Effector memory CD4-positive, alpha-beta T cell (primary cell): Measurements from ENCODE around the gene HOXD4.
A peak's percentile ranks its signal among the peaks of the same experiment; 100 is the strongest.

Experiments used
- DNase-seq, 3 donors: peaks; one replicate each; pipeline ENCODE4 v3.0.0-alpha.2; 2020
- H3K27ac ChIP-seq: 2 replicates; pipeline ENCODE4 v1.7.0; 2013; ENCODE audit warnings: mild to moderate bottlenecking, low read length, moderate library complexity; ENCODE audit not compliant: insufficient read depth, poor library complexity, severe bottlenecking
- H3K27me3 ChIP-seq: replicated peaks from 2 replicates; pipeline ENCODE4 v1.7.0; 2013; ENCODE audit warnings: mild to moderate bottlenecking, low read length; ENCODE audit not compliant: insufficient read depth, control insufficient read depth, poor library complexity, severe bottlenecking
- H3K36me3 ChIP-seq: 2 replicates; pipeline ENCODE4 v1.7.0; 2013; ENCODE audit warnings: mild to moderate bottlenecking, low read length, moderate library complexity; ENCODE audit not compliant: control insufficient read depth, insufficient read depth
- H3K4me1 ChIP-seq: 2 replicates; pipeline ENCODE4 v1.7.0; 2013; ENCODE audit warnings: low read length, mild to moderate bottlenecking; ENCODE audit not compliant: control insufficient read depth, insufficient read depth, poor library complexity, severe bottlenecking
- H3K4me3 ChIP-seq: 2 replicates; pipeline ENCODE4 v1.7.0; 2013; ENCODE audit warnings: low read length, low read depth, mild to moderate bottlenecking; ENCODE audit not compliant: insufficient read depth, poor library complexity, severe bottlenecking
- H3K9me3 ChIP-seq: 2 replicates; pipeline ENCODE4 v1.7.0; 2013; ENCODE audit warnings: mild to moderate bottlenecking, low read length, moderate library complexity; ENCODE audit not compliant: control insufficient read depth

The HOXD4 gene

DNA sequence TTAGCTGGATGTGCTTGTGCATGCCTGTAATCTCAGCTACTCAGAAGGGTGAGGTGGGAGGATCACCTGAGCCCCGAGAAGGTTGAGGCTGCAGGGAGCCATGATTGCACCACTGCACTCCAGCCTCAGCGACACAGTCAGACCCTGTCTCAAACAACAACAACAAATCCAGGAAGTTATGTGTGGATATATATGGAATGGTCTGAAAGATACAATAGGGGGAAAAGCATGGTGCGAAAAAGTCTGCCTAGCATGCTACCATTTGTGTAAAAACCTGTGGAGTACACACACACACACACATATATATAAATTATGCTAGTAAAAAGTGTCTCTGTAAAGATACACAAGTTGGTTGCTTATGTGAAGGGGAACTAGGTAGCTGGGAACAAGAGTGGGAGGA lies 30.2 kb downstream of the HOXD4 start:
- Histone ChIP-seq H3K4me1 (no peaks in the 10 kb centered on the region), H3K4me3 (no peak overlapping the region), H3K27ac (no peak overlapping the region), H3K9me3 (no peaks in the 10 kb centered on the region), H3K36me3 (no peaks in the 10 kb centered on the region), H3K27me3 (peaks cover 51% of the 10 kb centered on the region)
- no peak for DNase-seq

DNA sequence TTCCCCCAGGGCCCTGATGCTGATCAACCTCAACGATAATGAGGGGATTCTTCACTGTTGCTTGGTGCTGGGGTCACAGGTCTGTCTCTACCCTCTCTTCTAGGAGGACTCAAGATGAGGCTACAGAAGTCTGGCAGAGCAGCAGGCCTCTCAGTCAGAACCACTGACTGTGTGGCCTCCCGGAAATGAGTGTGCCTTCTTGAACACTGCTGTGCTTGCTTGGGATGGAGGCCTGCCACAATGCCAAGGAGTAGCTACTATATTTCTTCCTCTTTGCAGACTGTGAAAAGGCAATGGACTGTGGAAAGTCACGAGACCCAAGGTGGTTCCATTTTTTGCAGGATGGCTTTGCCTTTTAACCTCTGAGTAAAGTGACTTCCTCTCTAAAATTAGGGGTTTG lies 31.3 kb downstream of the HOXD4 start:
- Histone ChIP-seq H3K4me1 (no peaks in the 10 kb centered on the region), H3K36me3 (no peaks in the 10 kb centered on the region), H3K9me3 (no peaks in the 10 kb centered on the region), H3K27me3 (peaks cover 56% of the 10 kb centered on the region), H3K4me3 (no peak overlapping the region), H3K27ac (no peak overlapping the region)
- DNase-seq, result no peak

DNA sequence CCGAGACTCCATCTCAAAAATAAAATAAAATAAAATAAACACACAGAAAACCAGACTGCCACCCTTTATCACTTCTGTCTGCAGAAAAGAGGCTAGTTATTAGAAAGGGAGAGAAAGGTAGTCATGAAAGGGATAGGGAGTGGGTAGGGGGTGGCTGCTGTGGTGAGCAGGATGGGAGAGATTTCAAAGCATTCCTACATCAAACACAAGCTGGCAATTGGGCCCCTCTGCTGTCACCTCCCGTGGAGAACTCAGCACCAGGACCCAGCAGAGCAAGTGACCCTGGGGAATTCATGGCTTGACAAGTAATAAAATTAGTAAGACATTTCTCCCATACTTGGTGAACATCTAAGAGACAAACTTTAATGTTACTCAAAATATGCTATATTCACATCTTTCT lies 33.4 kb downstream of the HOXD4 start:
- H3K36me3 ChIP-seq, result no peaks in the 10 kb centered on the region
- no peak overlapping the region for H3K27ac ChIP-seq
- H3K9me3 ChIP-seq, result no peaks in the 10 kb centered on the region
- H3K27me3 ChIP-seq, result peaks cover 54% of the 10 kb centered on the region
- no peak overlapping the region for H3K4me3 ChIP-seq
- no peak for DNase-seq
- peaks cover 14% of the 10 kb centered on the region for H3K4me1 ChIP-seq

DNA sequence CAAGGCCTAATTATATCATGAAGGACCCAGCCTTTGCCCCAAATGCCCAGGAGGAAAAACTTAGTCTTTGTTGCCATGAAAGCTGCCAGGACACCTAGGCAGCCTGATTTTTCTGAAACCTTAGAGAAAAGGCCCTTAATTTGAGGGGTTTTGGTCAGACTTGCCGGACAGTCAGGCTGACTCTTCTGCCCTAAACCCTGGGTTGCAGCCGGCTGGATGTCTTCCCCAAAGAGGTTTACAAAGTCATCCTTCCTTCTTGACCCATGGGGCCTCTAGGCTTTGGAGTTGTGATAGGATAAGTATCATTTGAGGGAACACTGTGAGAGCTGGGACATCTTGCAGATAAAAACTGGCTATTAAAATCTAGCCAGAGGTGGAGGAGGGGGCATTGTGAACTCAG lies 34.7 kb downstream of the HOXD4 start:
- Histone ChIP-seq H3K27me3 (peaks cover 53% of the 10 kb centered on the region), H3K9me3 (no peaks in the 10 kb centered on the region), H3K4me3 (no peak overlapping the region), H3K36me3 (no peaks in the 10 kb centered on the region), H3K4me1 (peaks cover 14% of the 10 kb centered on the region), H3K27ac (no peak overlapping the region)
- DNase-seq, result no peak

DNA sequence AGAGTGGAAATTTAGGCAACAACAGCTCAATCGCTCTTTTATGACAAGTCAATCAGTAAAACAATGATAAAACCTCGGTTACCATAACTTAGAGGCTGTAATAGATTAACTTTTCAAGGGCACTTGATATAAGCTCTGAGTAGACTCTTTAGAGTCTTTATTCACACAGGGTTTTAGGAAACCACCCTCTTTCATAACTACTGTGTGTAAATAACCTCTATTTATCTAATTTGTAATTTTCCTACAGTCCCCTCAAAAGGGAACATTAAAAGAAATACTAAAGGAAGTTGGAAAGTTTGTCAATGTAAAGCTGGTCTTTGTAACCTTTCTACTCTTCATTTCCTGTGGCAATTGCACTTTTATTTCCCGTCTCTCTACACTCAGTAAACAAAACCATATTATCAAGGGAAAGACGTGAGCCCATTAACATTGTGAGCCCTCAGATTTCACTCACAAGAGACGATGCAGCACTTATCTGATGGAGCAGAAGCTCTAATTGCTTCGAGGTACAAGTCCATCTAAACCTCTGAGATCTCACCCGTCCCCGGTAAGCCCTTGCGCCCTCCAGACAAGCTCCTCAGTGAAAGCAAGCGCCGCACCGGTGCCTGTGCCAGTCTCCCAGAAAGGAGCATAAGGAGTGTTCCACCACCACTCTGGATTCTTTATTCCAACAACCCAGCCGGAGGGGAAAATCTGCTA lies 36.0 kb downstream of the HOXD4 start:
- peaks cover 14% of the 10 kb centered on the region for H3K4me1 ChIP-seq
- H3K27ac ChIP-seq, result no peak overlapping the region
- no peaks in the 10 kb centered on the region for H3K9me3 ChIP-seq
- H3K36me3 ChIP-seq, result no peaks in the 10 kb centered on the region
- peaks cover 52% of the 10 kb centered on the region for H3K27me3 ChIP-seq
- H3K4me3 ChIP-seq, result peak overlapping the region; percentile 48
- DNase-seq, result no peak

DNA sequence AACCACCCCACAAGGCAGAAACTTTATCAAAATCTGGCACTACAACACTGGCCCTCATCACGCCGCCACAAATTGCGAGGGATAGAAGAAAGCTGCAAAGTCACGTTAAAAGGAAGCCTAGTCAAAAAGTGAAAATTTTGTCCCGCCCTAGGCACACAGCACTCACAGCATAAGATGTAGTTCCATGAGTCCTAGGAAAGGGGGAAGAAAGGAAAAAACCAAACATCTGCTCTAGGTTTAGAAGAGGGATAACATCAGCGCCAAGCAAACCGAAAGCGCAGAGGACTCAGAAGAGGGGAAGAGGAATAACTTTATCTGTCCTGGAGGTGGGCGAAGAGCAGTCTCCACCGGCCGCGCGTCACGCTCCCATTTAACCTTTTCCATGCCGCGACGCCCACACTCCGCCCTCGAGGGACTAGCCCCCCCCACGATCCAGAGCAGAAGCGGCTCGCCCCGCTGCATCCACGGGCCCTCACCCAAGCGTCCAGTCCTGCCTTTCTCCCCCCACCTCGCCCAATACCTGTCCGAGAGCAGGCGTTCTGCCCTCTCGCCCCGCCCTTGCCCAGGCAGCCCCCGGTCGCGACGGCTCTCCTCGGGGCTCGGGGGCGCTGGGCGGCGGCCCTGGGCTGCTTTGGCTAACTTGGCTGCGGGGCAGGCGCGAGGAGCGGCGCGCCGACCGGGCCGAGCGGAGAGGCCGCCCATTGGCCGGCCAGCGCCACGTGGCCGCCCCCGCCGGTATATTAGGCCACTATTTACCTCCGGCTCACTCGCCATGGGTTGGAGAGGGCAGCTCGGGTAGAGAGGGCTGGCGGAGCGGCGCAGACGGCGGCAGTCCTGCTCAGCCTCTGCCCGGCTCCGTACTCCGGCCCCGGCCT lies 36.8 kb downstream of the HOXD4 start, which contains the start of gene HOXD1:
TSS of gene HOXD1 (plus strand) at position 770 of the 875 bp plus-strand sequence. CDS start 134 bp downstream, outside the sequence.
- H3K9me3 ChIP-seq, result no peaks in the 10 kb centered on the region

DNA sequence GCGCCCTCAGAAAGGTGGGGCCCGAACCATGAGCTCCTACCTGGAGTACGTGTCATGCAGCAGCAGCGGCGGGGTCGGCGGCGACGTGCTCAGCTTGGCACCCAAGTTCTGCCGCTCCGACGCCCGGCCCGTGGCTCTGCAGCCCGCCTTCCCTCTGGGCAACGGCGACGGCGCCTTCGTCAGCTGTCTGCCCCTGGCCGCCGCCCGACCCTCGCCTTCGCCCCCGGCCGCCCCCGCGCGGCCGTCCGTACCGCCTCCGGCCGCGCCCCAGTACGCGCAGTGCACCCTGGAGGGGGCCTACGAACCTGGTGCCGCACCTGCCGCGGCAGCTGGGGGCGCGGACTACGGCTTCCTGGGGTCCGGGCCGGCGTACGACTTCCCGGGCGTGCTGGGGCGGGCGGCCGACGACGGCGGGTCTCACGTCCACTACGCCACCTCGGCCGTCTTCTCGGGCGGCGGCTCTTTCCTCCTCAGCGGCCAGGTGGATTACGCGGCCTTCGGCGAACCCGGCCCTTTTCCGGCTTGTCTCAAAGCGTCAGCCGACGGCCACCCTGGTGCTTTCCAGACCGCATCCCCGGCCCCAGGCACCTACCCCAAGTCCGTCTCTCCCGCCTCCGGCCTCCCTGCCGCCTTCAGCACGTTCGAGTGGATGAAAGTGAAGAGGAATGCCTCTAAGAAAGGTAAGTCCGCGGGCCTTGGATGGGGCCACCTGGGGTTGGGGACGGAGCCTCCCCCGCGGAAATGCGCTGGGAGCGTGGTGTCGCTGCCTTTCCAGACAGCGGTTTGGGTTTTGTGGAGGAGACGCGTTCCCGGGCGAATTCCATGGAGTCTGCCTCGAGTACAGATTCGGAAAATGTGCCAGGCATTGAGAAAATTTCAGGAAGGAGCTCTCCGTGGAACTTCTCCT lies 37.7 kb downstream of the HOXD4 start:
- Histone ChIP-seq H3K27me3 (peaks cover 50% of the 10 kb centered on the region), H3K27ac (no peak overlapping the region), H3K4me1 (peaks cover 14% of the 10 kb centered on the region), H3K9me3 (no peaks in the 10 kb centered on the region), H3K36me3 (no peaks in the 10 kb centered on the region), H3K4me3 (peak overlapping the region; percentile 48)
- DNase-seq, result no peak

More for the DNA sequence above, 36.8 kb downstream of the HOXD4 start, which contains the start of gene HOXD1:
- Histone ChIP-seq H3K36me3 (no peaks in the 10 kb centered on the region), H3K27me3 (peaks cover 50% of the 10 kb centered on the region), H3K4me3 (peak within 1 kb of the TSS; percentile 48), H3K27ac (no peak within 1 kb of the TSS), H3K4me1 (peaks cover 14% of the 10 kb centered on the region)
- DNase-seq, result no peak

DNA sequence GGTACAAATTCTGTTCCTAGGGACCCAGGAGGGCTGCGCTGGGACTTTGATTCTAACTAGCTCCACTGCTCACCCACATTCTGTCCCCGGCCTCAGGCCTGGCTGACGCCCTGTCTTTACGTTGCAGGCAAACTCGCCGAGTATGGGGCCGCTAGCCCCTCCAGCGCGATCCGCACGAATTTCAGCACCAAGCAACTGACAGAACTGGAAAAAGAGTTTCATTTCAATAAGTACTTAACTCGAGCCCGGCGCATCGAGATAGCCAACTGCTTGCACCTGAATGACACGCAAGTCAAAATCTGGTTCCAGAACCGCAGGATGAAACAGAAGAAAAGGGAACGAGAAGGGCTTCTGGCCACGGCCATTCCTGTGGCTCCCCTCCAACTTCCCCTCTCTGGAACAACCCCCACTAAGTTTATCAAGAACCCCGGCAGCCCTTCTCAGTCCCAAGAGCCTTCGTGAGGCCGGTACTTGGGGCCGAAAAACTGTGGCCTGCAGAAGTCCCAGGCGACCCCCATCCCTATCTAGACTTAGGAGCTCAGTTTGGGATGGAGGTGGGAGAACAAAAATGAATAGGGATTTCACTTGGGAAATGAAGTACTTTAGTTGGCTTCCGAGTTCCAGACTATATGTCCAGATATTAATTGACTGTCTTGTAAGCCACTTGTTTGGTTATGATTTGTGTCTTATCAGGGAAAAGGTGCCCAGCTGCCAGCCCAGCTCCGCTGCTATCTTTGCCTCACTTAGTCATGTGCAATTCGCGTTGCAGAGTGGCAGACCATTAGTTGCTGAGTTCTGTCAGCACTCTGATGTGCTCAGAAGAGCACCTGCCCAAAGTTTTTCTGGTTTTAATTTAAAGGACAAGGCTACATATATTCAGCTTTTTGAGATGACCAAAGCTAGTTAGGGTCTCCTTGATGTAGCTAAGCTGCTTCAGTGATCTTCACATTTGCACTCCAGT lies 38.6 kb downstream of the HOXD4 start:
- no peaks in the 10 kb centered on the region for H3K9me3 ChIP-seq
- H3K27me3 ChIP-seq, result peaks cover 53% of the 10 kb centered on the region
- no peaks in the 10 kb centered on the region for H3K36me3 ChIP-seq
- DNase-seq, result no peak
- peak overlapping the region; percentile 48 for H3K4me3 ChIP-seq
- H3K4me1 ChIP-seq, result peaks cover 14% of the 10 kb centered on the region
- no peak overlapping the region for H3K27ac ChIP-seq

DNA sequence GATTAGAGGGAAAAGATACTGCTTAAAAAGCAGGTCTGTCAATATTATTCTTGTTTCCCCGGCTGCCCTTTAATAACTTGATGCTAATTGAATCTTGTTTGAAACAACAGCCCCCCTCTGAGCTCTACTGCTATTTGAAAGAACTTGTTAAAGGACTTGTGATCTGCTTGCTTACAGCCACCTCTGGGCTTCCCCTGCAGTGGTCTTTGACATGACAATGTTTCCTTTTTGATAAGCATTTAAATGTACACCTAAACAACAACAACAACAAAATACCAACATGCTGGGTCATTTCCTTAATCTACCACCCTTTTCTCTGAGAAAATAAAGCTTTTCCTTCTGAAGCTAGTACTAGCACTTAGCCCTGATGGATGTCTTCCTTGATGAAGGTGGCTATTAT lies 41.0 kb downstream of the HOXD4 start:
- no peaks in the 10 kb centered on the region for H3K36me3 ChIP-seq
- H3K9me3 ChIP-seq, result no peaks in the 10 kb centered on the region
- H3K27ac ChIP-seq, result no peak overlapping the region
- no peak for DNase-seq
- H3K4me1 ChIP-seq, result peaks cover 14% of the 10 kb centered on the region
- H3K4me3 ChIP-seq, result no peak overlapping the region
- H3K27me3 ChIP-seq, result peaks cover 38% of the 10 kb centered on the region
